ENCODE results near the gene MARK2.

The MARK2 gene

DNA sequence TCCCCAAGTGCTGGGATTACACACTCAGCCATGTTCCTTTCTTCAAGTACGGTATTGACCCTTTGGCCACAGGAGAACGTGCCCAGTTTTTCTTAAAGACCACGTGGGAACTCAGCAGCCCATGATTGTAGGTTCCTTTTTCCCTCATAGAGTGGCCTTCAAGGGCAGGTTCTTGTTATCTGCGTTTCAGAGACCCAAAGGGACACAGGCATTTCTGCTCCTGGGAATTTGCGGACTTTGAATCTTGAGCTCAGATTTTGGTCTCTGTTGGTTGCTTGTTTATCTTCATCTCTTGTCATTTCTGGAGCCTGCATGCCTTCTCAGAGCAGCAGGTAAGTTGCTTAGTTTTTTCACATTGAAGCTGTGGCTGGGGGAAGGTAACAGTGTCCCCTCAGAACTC, 12.0 kb downstream of the MARK2 start:
- TF ChIP-seq CREB1 (IDR thresholded peaks at IDR 0.05; ENCODE audit: low read depth) (no peak), FOXM1 (IDR thresholded peaks at IDR 0.05; ENCODE audit: borderline replicate concordance, low read depth) (no peak), CEBPB (IDR thresholded peaks at IDR 0.05) (no peak), TAF1 (IDR thresholded peaks at IDR 0.05; ENCODE audit: low read depth) (no peak), EGR1 (IDR thresholded peaks at IDR 0.05) (no peak), EP300 (IDR thresholded peaks at IDR 0.05; ENCODE audit: borderline replicate concordance) (no peak), RAD21 (IDR thresholded peaks at IDR 0.05; ENCODE audit: low read depth) (no peak), TEAD4 (IDR thresholded peaks at IDR 0.05) (no peak), YY1 (IDR thresholded peaks at IDR 0.05; ENCODE audit: low read depth) (no peak), NFIC (IDR thresholded peaks at IDR 0.05) (no peak), ZBTB7A (IDR thresholded peaks at IDR 0.05; ENCODE audit: low read depth) (no peak), TCF12 (IDR thresholded peaks at IDR 0.05; ENCODE audit: low read depth) (no peak)
- TF ChIP-seq, protein P1, sequence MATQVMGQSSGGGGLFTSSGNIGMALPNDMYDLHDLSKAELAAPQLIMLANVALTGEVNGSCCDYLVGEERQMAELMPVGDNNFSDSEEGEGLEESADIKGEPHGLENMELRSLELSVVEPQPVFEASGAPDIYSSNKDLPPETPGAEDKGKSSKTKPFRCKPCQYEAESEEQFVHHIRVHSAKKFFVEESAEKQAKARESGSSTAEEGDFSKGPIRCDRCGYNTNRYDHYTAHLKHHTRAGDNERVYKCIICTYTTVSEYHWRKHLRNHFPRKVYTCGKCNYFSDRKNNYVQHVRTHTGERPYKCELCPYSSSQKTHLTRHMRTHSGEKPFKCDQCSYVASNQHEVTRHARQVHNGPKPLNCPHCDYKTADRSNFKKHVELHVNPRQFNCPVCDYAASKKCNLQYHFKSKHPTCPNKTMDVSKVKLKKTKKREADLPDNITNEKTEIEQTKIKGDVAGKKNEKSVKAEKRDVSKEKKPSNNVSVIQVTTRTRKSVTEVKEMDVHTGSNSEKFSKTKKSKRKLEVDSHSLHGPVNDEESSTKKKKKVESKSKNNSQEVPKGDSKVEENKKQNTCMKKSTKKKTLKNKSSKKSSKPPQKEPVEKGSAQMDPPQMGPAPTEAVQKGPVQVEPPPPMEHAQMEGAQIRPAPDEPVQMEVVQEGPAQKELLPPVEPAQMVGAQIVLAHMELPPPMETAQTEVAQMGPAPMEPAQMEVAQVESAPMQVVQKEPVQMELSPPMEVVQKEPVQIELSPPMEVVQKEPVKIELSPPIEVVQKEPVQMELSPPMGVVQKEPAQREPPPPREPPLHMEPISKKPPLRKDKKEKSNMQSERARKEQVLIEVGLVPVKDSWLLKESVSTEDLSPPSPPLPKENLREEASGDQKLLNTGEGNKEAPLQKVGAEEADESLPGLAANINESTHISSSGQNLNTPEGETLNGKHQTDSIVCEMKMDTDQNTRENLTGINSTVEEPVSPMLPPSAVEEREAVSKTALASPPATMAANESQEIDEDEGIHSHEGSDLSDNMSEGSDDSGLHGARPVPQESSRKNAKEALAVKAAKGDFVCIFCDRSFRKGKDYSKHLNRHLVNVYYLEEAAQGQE (IDR thresholded peaks at IDR 0.05; ENCODE audit: low read depth), result no peak
- TF ChIP-seq, protein P2, sequence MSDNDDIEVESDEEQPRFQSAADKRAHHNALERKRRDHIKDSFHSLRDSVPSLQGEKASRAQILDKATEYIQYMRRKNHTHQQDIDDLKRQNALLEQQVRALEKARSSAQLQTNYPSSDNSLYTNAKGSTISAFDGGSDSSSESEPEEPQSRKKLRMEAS (IDR thresholded peaks at IDR 0.05), result no peak
- TF ChIP-seq, protein P3, sequence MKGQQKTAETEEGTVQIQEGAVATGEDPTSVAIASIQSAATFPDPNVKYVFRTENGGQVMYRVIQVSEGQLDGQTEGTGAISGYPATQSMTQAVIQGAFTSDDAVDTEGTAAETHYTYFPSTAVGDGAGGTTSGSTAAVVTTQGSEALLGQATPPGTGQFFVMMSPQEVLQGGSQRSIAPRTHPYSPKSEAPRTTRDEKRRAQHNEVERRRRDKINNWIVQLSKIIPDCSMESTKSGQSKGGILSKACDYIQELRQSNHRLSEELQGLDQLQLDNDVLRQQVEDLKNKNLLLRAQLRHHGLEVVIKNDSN (IDR thresholded peaks at IDR 0.05), result no peak

DNA sequence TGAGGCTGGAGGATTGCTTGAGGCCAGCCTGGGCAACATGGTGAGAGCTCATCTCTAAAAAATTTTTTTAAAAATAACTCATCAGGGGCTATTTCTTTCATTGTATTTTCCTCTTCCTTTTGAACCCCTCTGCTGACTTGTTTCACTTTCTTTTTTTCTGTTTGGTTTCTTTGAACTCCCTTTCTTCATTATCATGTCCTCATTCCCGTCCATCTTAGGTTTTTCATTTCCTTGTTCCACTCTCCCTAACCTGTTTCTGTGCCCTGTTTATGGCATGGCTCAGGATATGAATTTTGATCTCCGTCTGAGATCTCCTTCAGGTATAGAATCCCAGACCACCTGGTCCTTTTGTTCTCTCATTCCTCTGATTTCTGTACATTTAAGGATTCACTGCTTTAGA, 12.5 kb downstream of the MARK2 start:
- TF ChIP-seq, protein P2 (IDR thresholded peaks at IDR 0.05), result no peak
- TF ChIP-seq NFIC (IDR thresholded peaks at IDR 0.05) (no peak), CEBPB (IDR thresholded peaks at IDR 0.05) (no peak), TEAD4 (IDR thresholded peaks at IDR 0.05) (no peak), FOXM1 (IDR thresholded peaks at IDR 0.05; ENCODE audit: borderline replicate concordance, low read depth) (no peak), YY1 (IDR thresholded peaks at IDR 0.05; ENCODE audit: low read depth) (no peak), RAD21 (IDR thresholded peaks at IDR 0.05; ENCODE audit: low read depth) (no peak), TAF1 (IDR thresholded peaks at IDR 0.05; ENCODE audit: low read depth) (no peak), EGR1 (IDR thresholded peaks at IDR 0.05) (no peak), ZBTB7A (IDR thresholded peaks at IDR 0.05; ENCODE audit: low read depth) (no peak), CREB1 (IDR thresholded peaks at IDR 0.05; ENCODE audit: low read depth) (no peak), EP300 (IDR thresholded peaks at IDR 0.05; ENCODE audit: borderline replicate concordance) (no peak), TCF12 (IDR thresholded peaks at IDR 0.05; ENCODE audit: low read depth) (no peak)
- TF ChIP-seq, protein P1 (IDR thresholded peaks at IDR 0.05; ENCODE audit: low read depth), result no peak
- TF ChIP-seq, protein P3 (IDR thresholded peaks at IDR 0.05), result no peak

DNA sequence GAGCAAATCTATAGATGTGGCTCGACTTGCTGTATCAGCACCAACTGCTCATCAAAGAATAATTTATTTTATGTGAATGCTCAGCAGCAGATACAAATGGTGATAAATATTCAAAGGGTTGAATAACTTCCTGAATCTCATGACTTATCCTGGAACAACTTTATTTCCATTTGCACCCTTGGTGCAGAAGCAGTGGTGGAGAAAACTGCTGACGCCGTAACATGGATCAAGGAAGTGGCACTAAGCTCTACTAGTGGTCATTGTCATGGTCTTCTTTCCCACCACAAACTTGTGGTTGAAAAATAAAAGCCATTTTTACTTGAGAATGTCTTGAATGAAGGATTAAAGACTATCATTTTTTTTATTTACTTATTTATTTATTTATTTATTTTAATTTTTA, 14.6 kb downstream of the MARK2 start:
- TF ChIP-seq ZBTB7A (IDR thresholded peaks at IDR 0.05; ENCODE audit: low read depth) (no peak), FOXM1 (IDR thresholded peaks at IDR 0.05; ENCODE audit: borderline replicate concordance, low read depth) (no peak), EGR1 (IDR thresholded peaks at IDR 0.05) (no peak), CEBPB (IDR thresholded peaks at IDR 0.05) (no peak), TEAD4 (IDR thresholded peaks at IDR 0.05) (no peak), YY1 (IDR thresholded peaks at IDR 0.05; ENCODE audit: low read depth) (no peak), RAD21 (IDR thresholded peaks at IDR 0.05; ENCODE audit: low read depth) (no peak), TAF1 (IDR thresholded peaks at IDR 0.05; ENCODE audit: low read depth) (no peak), NFIC (IDR thresholded peaks at IDR 0.05) (no peak), EP300 (IDR thresholded peaks at IDR 0.05; ENCODE audit: borderline replicate concordance) (no peak), CREB1 (IDR thresholded peaks at IDR 0.05; ENCODE audit: low read depth) (no peak), TCF12 (IDR thresholded peaks at IDR 0.05; ENCODE audit: low read depth) (no peak)
- TF ChIP-seq, protein P3 (IDR thresholded peaks at IDR 0.05), result no peak
- TF ChIP-seq, protein P2 (IDR thresholded peaks at IDR 0.05), result no peak
- TF ChIP-seq, protein P1 (IDR thresholded peaks at IDR 0.05; ENCODE audit: low read depth), result no peak

Data from Ishikawa (cell line).